ENCODE results near the gene SH3RF3.

Gene SH3RF3

GRCh38 chr2:109447776-109448175 lies 318.8 kb downstream of the SH3RF3 start:
- TF ChIP-seq CTCF (IDR thresholded peaks at IDR 0.05; ENCODE audit: borderline replicate concordance, insufficient read depth, low read depth, low read length): no peak
- H3K4me3 ChIP-seq (ENCODE audit: low read depth, low read length): no peak overlapping the region

GRCh38 chr2:109448207-109448606 lies 319.2 kb downstream of the SH3RF3 start:
- no peak overlapping the region for H3K4me3 ChIP-seq (ENCODE audit: low read depth, low read length)
- no peak for TF ChIP-seq CTCF (IDR thresholded peaks at IDR 0.05; ENCODE audit: borderline replicate concordance, insufficient read depth, low read depth, low read length)

GRCh38 chr2:109448946-109449788 lies 320.2 kb downstream of the SH3RF3 start:
- TF ChIP-seq CTCF (IDR thresholded peaks at IDR 0.05; ENCODE audit: borderline replicate concordance, insufficient read depth, low read depth, low read length): no peak
- H3K4me3 ChIP-seq (ENCODE audit: low read depth, low read length): no peak overlapping the region

GRCh38 chr2:109450574-109451273 lies 321.7 kb downstream of the SH3RF3 start:
- no peak overlapping the region for H3K4me3 ChIP-seq (ENCODE audit: low read depth, low read length)
- no peak for TF ChIP-seq CTCF (IDR thresholded peaks at IDR 0.05; ENCODE audit: borderline replicate concordance, insufficient read depth, low read depth, low read length)

GRCh38 chr2:109451671-109452070 lies 322.7 kb downstream of the SH3RF3 start:
- TF ChIP-seq CTCF (IDR thresholded peaks at IDR 0.05; ENCODE audit: borderline replicate concordance, insufficient read depth, low read depth, low read length): no peak
- no peak overlapping the region for H3K4me3 ChIP-seq (ENCODE audit: low read depth, low read length)

GRCh38 chr2:109452318-109453305 lies 323.6 kb downstream of the SH3RF3 start:
- H3K4me3 ChIP-seq (ENCODE audit: low read depth, low read length): no peak overlapping the region
- no peak for TF ChIP-seq CTCF (IDR thresholded peaks at IDR 0.05; ENCODE audit: borderline replicate concordance, insufficient read depth, low read depth, low read length)
